Measurements from ENCODE around the gene FITM2. TPM values are rescaled to one million over a fixed set of nuclear protein-coding genes. Genes with fewer than 3 reads are reported as not detected.
"Not testable (repeated sequence)": the region's sequence is repeated elsewhere in the genome, so short reads cannot be mapped to it uniquely, and the experiment has no call there.

The FITM2 gene
- total RNA-seq, 1 donor from 2014 or later: 5.3 TPM

GRCh38 chr20:44301285-44301684 lies 9.7 kb downstream of the FITM2 start:
- Histone ChIP-seq H3K27ac (no peak overlapping the region), H3K27me3 (no peaks in the 10 kb centered on the region), H3K4me3 (no peak overlapping the region), H3K9me3 (no peaks in the 10 kb centered on the region), H3K36me3 (no peaks in the 10 kb centered on the region), H3K4me1 (no peaks in the 10 kb centered on the region)
- no peak for DNase-seq (ENCODE audit: low spot score in 2 of 2)
- intact Hi-C loops (cut with DNase I): no loop called here
- TF ChIP-seq CTCF (IDR thresholded peaks at IDR 0.05): no peak

GRCh38 chr20:44299011-44299535 lies 11.9 kb downstream of the FITM2 start:
- DNase-seq (ENCODE audit: low spot score in 2 of 2); H3K27ac ChIP-seq; H3K4me3 ChIP-seq; H3K4me1 ChIP-seq; H3K36me3 ChIP-seq; H3K9me3 ChIP-seq; H3K27me3 ChIP-seq; intact Hi-C loops (cut with DNase I): not testable (repeated sequence)

GRCh38 chr20:44297721-44298120 lies 13.3 kb downstream of the FITM2 start:
- Histone ChIP-seq H3K4me1 (no peaks in the 10 kb centered on the region), H3K4me3 (no peak overlapping the region), H3K27ac (no peak overlapping the region), H3K27me3 (no peaks in the 10 kb centered on the region), H3K36me3 (no peaks in the 10 kb centered on the region), H3K9me3 (no peaks in the 10 kb centered on the region)
- intact Hi-C loops (cut with DNase I): no loop called here
- no peak for TF ChIP-seq CTCF (IDR thresholded peaks at IDR 0.05)
- no peak for DNase-seq (ENCODE audit: low spot score in 2 of 2)

- DNase-seq (ENCODE audit: low spot score in 2 of 2): no peak
- no peak overlapping the region for H3K4me3 ChIP-seq
- no peaks in the 10 kb centered on the region for H3K27me3 ChIP-seq
- no peaks in the 10 kb centered on the region for H3K4me1 ChIP-seq
- H3K9me3 ChIP-seq: no peaks in the 10 kb centered on the region
- H3K27ac ChIP-seq: no peak overlapping the region
- H3K36me3 ChIP-seq: no peaks in the 10 kb centered on the region
- no peak for TF ChIP-seq CTCF (IDR thresholded peaks at IDR 0.05)
- intact Hi-C loops (cut with DNase I): no loop called here
Measured at GRCh38 chr20:44296011-44296410, 15.0 kb downstream of the FITM2 start.

- TF ChIP-seq CTCF (IDR thresholded peaks at IDR 0.05): no peak
- no peak for DNase-seq (ENCODE audit: low spot score in 2 of 2)
- Histone ChIP-seq H3K36me3 (peaks cover 0 to 4% of the 10 kb centered on the region in 2 donors), H3K27ac (no peak overlapping the region), H3K9me3 (no peaks in the 10 kb centered on the region), H3K27me3 (no peaks in the 10 kb centered on the region), H3K4me3 (no peak overlapping the region), H3K4me1 (no peaks in the 10 kb centered on the region)
- intact Hi-C loops (cut with DNase I): no loop called here
Measured at GRCh38 chr20:44291754-44292153, 19.2 kb downstream of the FITM2 start.

GRCh38 chr20:44288252-44288651 lies 22.8 kb downstream of the FITM2 start:
- Histone ChIP-seq H3K36me3 (peaks cover 0 to 4% of the 10 kb centered on the region in 2 donors), H3K4me1 (no peaks in the 10 kb centered on the region), H3K4me3 (no peak overlapping the region), H3K27me3 (no peaks in the 10 kb centered on the region), H3K27ac (no peak overlapping the region), H3K9me3 (no peaks in the 10 kb centered on the region)
- no peak for DNase-seq (ENCODE audit: low spot score in 2 of 2)
- intact Hi-C loops (cut with DNase I): loop anchor here (5.0 kb wide), 1 partner anchor 61 kb away; no protein-coding TSS in a partner anchor
- TF ChIP-seq CTCF (IDR thresholded peaks at IDR 0.05): no peak
